ENCODE measurements around the gene RASSF7.

The RASSF7 gene

GRCh38 chr11:610146-610801, 49.5 kb downstream of the RASSF7 start:
- DNase-seq (ENCODE audit: low read depth), result no peak

DNA sequence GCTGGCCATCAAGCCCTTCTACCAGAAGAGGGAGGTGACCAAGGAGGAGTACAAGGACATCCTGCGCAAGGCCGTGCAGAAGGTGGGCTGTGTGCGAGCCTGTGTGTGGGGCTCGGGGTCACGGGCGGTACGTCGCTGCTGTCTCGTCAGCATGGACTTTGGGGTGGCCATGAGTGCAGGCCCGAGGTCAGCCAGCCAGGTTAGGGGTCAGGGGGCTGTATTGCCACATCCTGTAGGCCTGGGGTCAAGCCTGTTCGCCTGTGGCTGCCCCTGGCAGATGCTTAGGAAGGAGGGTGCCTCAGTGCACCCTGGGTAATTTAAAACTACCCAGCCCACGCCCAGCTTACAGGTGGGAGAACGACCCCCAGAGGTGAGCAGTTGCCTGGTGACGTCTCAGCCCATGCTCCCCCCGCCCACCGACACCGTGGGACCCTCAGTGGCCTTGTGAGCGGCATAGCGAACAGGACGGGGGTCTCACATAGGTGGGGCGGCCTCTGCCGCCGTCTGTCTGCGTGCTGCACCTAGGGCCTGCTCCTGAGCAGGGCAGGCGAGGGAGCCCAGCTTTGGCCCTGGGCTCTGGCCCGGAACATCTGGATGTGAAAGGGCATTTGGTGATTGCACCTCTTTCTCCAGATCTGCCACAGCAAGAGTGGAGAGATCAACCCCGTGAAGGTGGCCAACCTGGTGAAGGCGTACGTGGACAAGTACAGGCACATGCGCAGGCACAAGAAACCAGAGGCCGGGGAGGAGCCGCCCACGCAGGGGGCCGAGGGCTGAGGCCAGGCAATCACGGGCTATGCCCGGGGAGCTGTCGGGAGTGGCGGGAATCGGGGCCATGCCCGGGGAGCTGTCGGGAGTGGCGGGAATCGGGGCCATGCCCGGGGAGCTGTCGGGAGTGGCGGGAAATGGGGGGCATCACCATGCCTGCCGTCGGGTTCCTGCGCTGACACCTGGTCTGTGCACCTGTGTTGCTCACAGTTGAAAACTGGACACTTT, 50.5 kb downstream of the RASSF7 start:
- no peak for DNase-seq (ENCODE audit: low read depth)

DNA sequence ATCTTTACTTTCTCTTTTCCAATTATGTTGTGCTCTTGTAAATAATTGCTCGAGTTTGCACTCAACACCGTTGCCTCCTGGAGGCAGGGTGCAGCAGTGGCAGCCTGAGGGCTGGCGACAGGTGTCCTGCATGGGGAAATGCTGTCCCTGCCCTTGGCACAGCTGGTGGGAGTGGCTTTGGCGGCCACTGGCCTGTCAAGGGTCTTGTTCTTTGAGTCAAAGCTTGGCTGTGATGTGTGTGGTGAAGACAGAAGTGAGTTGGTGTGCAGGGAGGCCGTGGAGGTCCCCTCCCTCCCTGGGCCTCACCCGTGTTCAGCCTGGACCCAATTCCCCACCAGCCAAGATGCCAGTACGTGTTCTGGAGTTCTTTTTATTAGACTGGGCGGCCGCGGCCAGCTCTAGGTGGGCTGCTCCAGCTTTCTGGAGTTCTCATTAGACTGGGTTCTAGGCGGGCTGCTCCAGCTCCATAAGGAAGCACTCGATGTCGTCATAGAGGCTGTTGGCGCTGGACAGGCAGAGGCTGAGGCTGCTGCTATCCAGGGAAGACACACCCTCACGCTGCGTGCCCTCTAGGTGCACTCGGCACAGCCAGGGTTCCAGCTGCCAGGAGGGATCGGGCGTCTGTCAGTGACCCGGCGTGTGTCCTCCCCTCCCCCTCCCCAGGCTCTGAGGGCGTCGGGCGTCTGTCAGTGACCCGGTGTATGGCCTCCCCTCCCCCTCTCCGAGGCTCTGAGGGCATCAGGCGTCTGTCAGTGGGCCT, 51.6 kb downstream of the RASSF7 start:
- DNase-seq (ENCODE audit: low read depth), result peak; percentile 27

DNA sequence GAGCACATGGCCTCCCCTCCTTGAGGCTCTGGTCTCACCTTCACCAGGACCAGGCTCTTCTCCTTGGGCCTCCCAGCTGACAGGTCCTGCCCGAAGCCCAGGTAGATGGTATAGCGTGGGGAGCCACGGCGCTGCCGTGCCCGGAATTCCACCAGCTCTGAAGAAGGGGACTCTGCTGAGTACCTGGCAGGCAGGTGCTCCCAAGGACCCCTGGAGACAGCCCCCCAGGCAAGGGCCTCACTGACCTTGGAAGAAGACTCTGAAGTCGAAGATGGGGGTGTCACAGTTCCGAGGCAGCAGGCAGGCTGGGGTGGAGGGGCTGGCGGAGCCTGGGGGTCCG, 52.2 kb downstream of the RASSF7 start:
- DNase-seq (ENCODE audit: low read depth), result no peak

DNA sequence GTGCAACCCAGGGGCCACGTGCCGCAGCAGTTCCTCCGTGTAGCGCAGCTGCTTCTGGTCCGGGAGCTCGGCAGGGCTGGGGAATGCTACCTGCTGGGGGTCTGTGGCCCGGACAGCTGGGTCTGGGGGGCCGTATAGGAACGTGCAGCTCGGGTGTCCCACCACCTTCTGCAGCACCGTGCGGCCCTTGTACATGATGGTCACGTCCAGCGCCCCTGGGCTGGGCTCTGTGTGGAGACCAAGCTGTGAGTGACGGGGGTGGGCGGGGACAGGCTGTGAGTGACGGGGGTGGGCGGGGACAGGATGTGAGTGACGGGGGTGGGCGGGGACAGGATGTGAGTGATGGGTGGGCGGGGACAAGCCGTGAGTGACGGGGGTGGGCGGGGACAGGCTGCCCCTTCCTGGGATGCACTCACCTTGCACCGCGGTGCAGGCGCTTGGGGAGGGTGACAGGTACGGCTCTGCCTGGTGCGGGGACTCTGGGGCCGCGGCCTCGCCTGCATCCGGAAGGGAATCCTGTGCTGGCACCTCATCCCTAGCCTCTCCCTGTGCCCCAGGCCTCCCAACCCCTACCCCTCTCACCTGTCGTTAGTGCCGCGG, 52.7 kb downstream of the RASSF7 start:
- DNase-seq (ENCODE audit: low read depth), result peak; percentile 69
